WTC11 (cell line): Measurements from ENCODE around the gene TLX2.

ENCODE experiments used
- CBFB ChIP-seq: sonication (generic); formaldehyde crosslinking; IDR thresholded peaks from 2 replicates; pipeline ENCODE4 v1.8.1; 2022; ENCODE audit warnings: mild to moderate bottlenecking, low read depth, missing genetic modification reagents
- MLX ChIP-seq: sonication (generic); formaldehyde crosslinking; IDR thresholded peaks from 2 replicates; pipeline ENCODE4 v1.8.1; 2023; ENCODE audit warnings: mild to moderate bottlenecking, missing genetic modification reagents, moderate library complexity
- MXD4 ChIP-seq: fragments of 250-450 bp; sonication (Bioruptor Pico); IDR thresholded peaks from 2 replicates; pipeline ENCODE4 v1.8.0; 2021; ENCODE audit warnings: mild to moderate bottlenecking, moderate library complexity, borderline replicate concordance
- SMAD3 ChIP-seq: sonication (generic); formaldehyde crosslinking; IDR thresholded peaks from 2 replicates; pipeline ENCODE4 v1.8.0; 2022; ENCODE audit warnings: missing genetic modification reagents, mild to moderate bottlenecking, borderline replicate concordance
- TEAD1 ChIP-seq: sonication (generic); formaldehyde crosslinking; IDR thresholded peaks from 2 replicates; pipeline ENCODE4 v1.8.0; 2022; ENCODE audit warnings: mild to moderate bottlenecking, missing genetic modification reagents
- TF ChIP-seq, protein P1 (sequence below): fragments of 200-600 bp; IDR thresholded peaks from 2 replicates; pipeline ENCODE4 v1.8.0; 2022; ENCODE audit warnings: antibody characterized with exemption
- TF ChIP-seq, protein P2 (sequence below): sonication (generic); formaldehyde crosslinking; IDR thresholded peaks from 2 replicates; pipeline ENCODE4 v1.8.0; 2022; ENCODE audit warnings: mild to moderate bottlenecking, missing genetic modification reagents
- TF ChIP-seq, protein P3 (sequence below): sonication (generic); formaldehyde crosslinking; IDR thresholded peaks from 2 replicates; pipeline ENCODE4 v1.8.0; 2022; ENCODE audit warnings: missing genetic modification reagents

DNA sequence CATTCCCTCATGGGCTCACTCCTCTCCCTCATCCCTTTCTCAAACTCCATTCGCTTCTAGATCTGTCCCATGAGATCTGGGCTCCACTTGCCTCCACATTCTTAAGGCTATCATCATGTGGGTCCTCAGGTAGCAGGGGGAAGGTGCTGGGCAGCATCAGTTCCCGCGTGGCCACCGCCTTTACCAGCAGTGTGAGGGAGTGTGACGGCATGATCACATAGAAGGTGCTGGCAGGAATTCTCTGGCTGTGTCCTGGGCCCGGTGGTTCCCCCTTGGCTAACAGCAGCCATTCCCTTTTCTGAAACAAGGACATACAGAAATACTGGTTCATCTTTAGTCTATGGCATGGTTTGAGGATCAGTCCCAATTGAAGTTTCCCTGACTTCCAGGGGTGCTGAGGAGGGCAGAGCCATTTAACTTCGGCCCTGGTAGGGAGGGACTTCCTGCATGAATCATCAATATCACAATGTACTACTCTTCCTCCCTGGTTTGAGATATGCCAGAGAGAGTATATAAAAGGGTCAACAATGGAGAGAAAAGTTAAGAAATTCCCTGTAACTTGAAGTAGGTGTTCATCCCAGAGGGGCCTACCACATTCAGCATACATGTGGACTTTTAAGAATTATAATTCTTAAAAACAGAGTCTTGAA is 48.0 kb downstream of the TLX2 start:
- TF ChIP-seq, protein P1, sequence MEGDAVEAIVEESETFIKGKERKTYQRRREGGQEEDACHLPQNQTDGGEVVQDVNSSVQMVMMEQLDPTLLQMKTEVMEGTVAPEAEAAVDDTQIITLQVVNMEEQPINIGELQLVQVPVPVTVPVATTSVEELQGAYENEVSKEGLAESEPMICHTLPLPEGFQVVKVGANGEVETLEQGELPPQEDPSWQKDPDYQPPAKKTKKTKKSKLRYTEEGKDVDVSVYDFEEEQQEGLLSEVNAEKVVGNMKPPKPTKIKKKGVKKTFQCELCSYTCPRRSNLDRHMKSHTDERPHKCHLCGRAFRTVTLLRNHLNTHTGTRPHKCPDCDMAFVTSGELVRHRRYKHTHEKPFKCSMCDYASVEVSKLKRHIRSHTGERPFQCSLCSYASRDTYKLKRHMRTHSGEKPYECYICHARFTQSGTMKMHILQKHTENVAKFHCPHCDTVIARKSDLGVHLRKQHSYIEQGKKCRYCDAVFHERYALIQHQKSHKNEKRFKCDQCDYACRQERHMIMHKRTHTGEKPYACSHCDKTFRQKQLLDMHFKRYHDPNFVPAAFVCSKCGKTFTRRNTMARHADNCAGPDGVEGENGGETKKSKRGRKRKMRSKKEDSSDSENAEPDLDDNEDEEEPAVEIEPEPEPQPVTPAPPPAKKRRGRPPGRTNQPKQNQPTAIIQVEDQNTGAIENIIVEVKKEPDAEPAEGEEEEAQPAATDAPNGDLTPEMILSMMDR = no peak
- no peak for TF ChIP-seq TEAD1 (CRISPR knock-in tag)
- TF ChIP-seq, protein P2, sequence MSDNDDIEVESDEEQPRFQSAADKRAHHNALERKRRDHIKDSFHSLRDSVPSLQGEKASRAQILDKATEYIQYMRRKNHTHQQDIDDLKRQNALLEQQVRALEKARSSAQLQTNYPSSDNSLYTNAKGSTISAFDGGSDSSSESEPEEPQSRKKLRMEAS (CRISPR knock-in tag) = no peak
- no peak for TF ChIP-seq SMAD3 (CRISPR knock-in tag)
- no peak for TF ChIP-seq MLX (CRISPR knock-in tag)
- no peak for TF ChIP-seq CBFB (CRISPR knock-in tag)
- TF ChIP-seq MXD4 (CRISPR knock-in tag) = no peak
- TF ChIP-seq, protein P3, sequence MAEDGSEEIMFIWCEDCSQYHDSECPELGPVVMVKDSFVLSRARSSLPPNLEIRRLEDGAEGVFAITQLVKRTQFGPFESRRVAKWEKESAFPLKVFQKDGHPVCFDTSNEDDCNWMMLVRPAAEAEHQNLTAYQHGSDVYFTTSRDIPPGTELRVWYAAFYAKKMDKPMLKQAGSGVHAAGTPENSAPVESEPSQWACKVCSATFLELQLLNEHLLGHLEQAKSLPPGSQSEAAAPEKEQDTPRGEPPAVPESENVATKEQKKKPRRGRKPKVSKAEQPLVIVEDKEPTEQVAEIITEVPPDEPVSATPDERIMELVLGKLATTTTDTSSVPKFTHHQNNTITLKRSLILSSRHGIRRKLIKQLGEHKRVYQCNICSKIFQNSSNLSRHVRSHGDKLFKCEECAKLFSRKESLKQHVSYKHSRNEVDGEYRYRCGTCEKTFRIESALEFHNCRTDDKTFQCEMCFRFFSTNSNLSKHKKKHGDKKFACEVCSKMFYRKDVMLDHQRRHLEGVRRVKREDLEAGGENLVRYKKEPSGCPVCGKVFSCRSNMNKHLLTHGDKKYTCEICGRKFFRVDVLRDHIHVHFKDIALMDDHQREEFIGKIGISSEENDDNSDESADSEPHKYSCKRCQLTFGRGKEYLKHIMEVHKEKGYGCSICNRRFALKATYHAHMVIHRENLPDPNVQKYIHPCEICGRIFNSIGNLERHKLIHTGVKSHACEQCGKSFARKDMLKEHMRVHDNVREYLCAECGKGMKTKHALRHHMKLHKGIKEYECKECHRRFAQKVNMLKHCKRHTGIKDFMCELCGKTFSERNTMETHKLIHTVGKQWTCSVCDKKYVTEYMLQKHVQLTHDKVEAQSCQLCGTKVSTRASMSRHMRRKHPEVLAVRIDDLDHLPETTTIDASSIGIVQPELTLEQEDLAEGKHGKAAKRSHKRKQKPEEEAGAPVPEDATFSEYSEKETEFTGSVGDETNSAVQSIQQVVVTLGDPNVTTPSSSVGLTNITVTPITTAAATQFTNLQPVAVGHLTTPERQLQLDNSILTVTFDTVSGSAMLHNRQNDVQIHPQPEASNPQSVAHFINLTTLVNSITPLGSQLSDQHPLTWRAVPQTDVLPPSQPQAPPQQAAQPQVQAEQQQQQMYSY (CRISPR knock-in tag) = no peak
